Activated CD4-positive, alpha-beta T cell treated with anti-CD3 and anti-CD28 coated beads, Interleukin-2, amount 50 U/mL, for 1 hour (primary cell): ENCODE data around the gene TBC1D3G.
"Not testable (repeated sequence)": the region's sequence is repeated elsewhere in the genome, so short reads cannot be mapped to it uniquely, and the experiment has no call there.

Experiments used
- DNase-seq: peaks from one replicate; pipeline ENCODE4 v3.0.0-alpha.2; 2020

Gene TBC1D3G

GRCh38 chr17:36323584-36323983 is at the start of gene TBC1D3G:
Gene TBC1D3G, plus strand, starts transcription at chr17:36323884. Its CDS starts 1,528 bp downstream, at chr17:36325412.
- not testable (repeated sequence) for DNase-seq

GRCh38 chr17:36283256-36283655 is 40.4 kb upstream of the TBC1D3G start:
- not testable (repeated sequence) for DNase-seq

- not testable (repeated sequence) for DNase-seq
Observed at GRCh38 chr17:36284219-36284618, 39.5 kb upstream of the TBC1D3G start.

GRCh38 chr17:36289965-36290612 is 33.6 kb upstream of the TBC1D3G start:
- DNase-seq, result not testable (repeated sequence)

GRCh38 chr17:36295161-36295560 is 28.5 kb upstream of the TBC1D3G start:
- DNase-seq, result not testable (repeated sequence)

GRCh38 chr17:36315736-36316135 is 7.9 kb upstream of the TBC1D3G start:
- DNase-seq, result not testable (repeated sequence)

- DNase-seq, result not testable (repeated sequence)
Observed at GRCh38 chr17:36362496-36362895, 38.8 kb downstream of the TBC1D3G start.

GRCh38 chr17:36375938-36376337 is 52.3 kb downstream of the TBC1D3G start:
- DNase-seq, result not testable (repeated sequence)
